ENCODE data around the gene CTDSPL.
"Not testable (repeated sequence)": the region's sequence is repeated elsewhere in the genome, so short reads cannot be mapped to it uniquely, and the experiment has no call there.

The CTDSPL gene

DNA sequence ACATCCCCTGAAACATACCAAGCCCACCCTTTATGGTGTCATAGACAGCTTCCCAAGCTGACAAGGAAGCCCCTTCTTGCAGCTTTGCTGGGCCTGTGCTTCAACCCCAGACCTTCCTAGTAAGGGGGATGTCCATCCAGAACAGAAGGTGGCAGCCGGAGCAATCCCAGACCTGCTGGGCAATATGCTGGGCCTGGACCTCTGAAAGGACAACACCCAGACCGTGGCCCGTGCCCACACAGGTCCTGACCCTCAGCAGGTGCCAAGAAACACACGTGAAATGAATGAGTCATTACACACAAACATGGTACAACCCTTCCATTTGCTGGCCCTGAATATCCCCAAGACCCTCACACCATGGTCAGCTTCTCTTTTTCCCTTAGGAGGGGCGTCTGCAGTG lies 109.1 kb downstream of the CTDSPL start:
- DNase-seq: no peak

DNA sequence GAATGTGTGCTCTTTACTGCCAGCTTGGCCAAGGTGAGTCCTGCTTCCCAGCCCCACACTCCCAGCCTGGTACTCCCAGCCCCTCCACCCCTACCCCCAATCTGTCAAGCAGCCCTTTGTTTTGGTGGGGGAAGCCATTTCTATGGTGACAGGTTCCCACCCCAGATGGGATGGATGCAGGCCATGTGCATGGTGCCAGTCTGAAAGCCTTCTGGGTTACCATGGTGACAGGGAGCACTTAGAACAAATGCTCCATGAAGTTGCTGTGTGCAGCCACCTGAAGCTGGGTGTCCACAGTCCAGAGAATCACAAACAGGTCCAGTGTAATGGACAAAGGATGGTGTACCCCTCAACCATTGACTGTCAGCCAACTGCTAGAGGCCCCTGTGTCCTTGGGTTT lies 109.8 kb downstream of the CTDSPL start:
- DNase-seq: no peak

DNA sequence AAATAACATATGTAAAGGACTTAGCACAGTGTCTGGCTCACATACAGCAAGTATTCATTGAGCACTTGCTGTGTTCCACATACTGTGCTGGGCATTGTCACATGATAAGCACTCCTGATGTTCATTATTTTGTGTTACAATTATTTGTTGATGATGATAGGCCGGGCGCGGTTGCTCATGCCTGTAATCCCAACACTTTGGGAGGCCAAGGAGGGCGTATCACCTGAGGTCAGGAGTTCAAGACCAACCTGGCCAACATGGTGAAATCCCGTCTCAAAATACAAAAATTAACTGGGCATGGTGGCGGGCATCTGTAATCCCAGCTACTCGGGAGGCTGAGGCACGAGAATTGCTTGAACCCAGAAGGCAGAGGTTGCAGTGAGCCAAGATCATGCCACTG lies 110.4 kb downstream of the CTDSPL start:
- not testable (repeated sequence) for DNase-seq

DNA sequence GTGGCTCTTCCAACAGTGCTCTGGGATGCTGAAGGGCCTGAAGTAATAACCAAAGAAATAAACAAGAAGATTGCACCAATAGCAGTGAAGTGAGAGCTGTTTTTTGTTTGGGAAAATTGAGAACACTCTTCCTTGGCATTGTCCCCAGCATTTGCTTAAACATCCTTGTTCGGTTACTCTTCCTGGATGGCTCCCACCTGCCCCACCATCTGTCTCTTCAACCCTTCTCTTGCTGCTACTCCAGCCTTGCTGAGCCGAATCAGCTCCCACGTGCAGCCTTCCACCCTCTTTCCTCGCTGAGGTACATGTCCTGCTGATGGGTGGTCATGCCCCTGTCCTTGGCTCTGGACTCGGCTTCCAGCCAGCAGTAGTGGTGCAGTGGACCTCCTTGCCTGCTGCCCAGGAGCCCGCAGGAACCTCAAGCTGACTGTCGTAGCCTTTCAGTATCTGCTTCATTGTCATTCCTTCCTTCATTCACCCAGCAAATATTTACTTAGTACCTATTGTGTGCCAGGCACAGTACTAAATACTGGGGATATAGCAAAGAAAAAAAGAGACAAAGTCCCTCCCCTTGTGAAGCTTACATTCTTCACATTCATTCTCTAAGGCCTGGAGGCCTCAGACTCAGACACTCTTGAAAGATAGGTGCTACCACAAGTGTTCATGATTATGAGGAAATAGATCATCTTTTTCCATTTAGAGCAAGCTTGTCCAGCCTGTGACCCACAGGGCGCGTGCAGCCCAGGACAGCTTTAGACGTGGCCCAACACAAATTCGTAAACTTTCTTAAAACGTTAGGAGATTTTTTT lies 111.8 kb downstream of the CTDSPL start:
- DNase-seq: no peak

DNA sequence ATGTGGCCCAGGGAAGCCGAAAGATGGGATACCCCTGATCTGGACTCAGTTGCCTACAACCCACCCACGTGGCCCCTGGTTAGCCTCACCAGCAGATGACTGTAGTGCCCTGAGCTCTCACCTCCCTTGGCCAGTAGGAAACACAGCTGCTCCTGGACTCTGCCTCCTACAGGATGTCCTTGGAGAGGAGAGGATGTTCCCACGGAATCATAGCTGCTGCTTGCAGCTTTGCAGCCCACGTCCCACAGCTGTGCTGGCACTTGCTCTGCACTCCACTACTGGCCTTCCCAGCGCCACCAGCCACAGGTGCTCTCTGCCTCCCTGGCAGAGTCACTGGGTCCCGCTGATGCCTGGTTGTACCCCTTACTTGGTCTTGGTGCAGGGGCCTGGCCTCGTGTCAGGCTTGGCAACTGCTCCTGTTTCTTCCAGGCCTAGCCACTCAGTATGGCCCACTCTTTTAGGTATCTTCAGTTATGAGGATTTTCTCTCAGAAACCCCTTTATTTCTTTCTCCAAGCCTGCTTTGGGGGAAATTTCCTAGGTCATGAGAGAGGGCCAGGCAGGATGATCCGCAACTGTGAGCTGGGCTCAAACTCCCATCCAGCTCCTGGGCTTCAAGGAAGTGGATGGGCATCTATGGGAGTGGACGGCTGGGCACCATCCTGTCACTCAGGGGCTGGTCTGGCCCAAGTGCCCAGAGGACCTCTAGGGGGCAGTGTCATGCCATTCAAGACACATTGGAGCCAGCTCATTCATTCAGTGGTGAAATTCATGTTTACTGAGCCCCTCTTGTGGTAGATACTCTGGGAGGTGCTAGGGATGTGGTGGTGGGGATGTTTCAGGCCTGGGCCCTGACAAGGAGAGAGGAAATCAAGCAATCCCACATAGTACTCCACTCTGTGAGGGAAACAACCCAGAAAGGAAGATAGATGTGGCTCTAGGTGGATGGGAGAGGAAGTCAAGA lies 112.7 kb downstream of the CTDSPL start:
- DNase-seq: peak; percentile 70

DNA sequence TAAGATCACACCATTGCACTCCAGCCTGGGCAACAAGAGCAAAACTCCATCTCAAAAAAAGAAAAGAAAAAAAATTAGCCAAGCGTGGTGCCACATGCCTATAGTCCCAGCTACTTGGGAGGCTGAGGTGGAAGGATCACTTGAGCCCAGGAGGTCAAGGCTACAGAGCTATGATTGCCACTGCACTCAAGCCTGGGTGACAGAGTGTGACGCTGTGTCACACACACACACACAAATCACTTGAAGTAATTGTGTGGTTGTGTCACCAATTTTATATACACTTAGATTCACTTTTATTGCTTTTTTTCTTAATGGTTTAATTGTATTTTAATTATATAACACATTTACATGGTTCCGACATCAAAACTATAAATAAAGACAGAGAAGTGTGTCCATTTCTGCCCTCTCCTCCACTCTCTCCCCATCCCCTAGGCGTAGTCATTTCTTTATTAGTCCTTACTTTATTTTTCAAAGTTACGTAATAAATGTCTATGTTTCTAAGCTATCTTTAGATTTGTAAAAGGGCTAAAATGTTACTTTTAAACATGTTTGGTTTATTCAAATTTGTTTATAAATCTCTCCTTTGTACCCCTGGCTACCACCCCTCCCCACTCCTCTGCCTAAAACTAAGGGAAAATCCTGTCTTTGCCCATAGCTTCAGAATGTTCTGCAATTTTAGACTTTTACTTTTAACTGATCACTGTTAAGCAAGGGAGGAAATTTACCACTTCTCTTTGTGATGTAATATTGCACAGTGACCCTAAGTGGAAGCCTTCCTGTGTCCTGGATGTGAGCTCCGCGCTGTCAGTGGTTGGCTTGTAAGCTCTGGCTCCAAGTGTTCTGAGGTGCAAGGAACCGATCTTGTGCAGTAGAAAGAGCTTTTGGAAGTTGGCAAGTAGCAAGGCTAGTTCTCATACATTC lies 118.1 kb downstream of the CTDSPL start:
- DNase-seq: no peak

DNA sequence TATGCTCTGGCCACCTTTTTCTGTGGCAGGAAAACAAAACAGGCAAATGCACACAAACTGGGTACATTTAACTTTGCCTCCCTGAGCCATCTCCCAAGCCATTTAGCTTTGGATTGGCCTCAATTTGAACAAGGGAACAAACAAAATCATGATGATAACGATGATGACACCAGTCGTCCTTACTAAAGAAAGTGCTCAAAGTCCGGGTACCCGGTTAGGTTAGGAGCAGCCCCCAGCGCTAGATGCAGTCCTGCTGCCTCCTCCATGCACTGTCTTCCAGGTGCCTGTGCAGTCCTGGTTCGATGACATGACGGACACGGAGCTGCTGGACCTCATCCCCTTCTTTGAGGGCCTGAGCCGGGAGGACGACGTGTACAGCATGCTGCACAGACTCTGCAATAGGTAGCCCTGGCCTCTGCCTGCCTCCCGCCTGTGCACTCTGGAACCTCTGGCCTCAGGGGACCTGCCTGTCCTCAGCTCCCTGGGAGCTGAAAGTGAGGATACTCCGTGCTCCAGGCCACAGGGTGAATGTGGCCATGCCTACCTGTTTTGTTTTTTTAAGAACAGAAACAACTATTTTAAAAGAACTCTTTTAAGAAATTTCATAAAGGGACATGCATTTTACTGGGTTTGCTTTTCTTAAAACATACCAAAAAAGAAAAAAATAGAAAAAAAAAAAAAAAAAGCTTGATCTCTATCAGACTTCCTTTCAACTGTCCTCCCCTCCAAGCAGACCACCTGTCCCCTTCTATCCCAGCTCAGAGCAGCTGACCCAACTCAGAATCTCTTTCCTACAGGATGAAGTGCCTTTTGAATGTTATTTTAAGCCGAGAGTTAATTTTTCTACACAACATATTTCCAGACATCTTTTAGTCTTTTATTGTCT lies 119.0 kb downstream of the CTDSPL start:
- no peak for DNase-seq

DNA sequence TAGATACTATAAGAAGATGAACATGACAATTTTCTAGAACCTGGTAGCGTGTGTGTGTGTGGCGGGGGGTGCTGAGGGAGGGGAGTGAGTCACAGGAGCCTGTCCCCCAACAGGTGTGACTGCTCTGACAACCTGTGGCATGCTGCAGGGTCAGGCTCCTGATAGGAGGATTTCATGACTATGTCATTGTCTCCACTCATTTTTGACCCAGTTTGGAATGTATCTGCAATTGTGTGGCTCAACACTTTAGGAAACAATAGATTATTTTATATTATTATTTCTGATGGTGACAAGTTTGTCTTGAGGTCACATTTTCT lies 119.6 kb downstream of the CTDSPL start:
- no peak for DNase-seq

DNA sequence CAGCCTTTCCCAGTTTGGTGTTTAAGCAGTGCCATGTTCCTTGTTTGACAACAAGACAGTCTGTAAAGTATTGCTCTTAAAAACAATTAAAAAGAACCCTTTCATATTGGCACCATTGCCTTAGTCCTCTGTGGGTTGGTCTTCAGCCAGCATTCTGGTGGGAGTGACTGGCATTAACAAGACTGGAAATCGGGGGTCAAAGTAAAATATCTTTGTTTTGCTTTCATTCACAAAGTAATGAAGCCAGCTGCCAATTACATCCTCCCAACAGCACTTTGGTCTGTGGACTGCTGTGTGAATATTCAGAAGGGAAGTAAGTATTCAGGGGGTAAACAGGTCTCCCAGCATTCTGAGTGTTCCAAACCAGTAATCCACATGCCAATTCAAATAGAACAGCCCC lies 120.7 kb downstream of the CTDSPL start:
- no peak for DNase-seq

DNA sequence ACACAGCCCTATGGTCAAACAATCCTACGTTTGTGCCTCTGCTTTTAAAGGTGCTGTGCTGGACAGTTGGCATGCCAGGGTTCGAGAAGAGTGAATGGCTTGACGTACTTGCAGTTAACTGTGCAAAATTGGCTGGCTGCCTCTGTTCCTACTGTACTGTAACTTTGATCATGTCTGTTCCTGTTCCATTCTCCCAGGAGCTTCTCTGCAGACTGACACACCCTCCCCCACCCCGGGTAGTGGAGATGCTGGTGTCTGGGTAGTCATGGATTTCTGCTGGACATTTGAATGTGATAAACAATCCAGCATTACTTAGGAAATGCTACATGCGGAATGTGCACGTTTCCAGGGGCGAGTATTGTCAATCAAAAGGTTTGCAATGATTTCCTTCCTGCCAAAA lies 122.4 kb downstream of the CTDSPL start:
- DNase-seq: no peak

DNA sequence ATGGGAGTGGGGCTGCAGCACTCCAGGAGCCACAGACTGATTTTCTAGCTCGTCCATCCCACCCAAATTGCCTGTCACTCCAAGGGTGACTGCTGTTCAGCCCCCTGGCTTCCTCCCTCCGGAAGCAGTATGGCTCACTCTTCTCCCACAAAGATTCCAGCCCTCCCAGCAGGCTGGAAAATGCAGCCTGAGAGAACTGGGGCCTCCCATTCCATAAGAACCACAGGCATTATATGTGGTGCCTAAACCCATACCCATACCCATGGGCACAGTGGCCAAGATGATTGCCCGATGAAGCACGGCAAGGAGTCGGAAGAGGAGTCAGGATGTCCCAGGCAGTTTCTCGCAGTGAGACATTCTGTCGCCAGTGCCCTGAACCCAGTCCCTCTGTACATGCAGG lies 122.9 kb downstream of the CTDSPL start:
- no peak for DNase-seq

DNA sequence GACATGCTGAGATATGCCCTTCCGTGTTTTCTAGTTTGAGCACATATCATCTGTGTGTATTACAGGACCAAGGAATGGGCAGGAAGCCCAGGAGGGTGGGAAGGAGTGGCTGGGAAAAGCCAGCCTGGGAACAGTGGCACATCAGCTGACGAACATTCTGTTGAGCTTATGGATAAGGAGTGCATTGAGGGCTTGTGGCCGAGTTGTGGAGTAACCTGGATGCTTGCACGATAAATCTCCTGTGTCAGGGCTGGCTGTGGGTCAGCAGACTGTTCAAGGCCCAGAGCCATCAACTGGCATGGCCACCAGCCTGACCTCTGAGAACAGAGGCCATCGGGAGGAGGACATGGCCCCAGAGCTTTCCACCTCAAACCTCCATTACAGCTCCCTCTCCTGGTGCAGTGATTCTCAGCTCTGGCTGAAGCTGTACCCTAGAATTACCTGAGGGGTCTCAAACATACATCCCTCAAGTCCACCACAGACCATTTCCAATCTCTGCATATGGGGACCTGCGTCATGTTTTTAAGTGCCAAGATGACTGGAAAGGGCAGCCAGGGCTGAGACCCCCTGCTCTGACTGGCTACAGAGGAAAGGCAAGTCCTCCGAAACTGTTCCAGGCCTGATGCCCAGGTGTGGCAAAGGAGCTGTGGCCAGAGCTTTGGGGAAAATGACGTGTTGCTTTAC lies 124.1 kb downstream of the CTDSPL start:
- no peak for DNase-seq

DNA sequence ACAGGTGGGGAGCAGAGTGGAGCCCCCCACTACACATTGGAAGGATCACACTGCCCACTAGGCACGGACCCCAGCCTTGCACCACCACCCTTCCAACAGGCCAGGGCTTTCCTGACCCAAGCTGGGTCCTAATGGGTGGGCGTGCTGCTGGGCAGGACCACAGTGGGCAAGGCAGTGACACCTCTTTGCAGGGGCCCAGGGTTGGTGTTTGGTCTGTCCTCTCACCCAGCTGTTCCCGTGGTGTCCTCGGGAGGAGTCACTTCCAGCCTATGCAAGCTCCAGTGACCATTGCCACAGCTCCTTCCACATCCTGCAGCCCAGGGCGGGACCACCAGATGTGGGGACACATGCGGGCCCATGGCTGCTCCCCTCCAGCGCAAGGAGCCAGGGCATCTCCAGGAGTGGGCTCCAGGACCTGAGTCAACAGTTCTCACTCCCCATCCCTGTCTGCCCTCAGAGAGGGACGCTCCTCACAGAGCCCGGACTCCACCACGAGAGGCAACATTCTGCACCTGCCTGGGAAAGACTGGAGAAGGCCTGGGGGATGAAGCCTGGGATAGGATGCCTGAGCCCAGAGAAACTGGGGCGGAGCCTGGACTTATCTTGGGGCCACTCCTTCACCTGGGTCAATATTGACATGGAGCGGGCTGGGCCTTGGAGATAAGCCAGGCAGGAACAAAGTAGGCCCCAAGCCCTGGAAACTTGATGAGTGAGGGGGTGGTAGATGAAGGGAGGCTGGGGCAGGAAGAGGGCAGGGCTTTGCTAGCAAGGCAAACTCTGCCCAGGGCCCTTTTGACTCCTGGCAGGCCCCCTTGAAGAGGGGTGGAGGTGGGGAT lies 125.0 kb downstream of the CTDSPL start:
- DNase-seq: no peak

DNA sequence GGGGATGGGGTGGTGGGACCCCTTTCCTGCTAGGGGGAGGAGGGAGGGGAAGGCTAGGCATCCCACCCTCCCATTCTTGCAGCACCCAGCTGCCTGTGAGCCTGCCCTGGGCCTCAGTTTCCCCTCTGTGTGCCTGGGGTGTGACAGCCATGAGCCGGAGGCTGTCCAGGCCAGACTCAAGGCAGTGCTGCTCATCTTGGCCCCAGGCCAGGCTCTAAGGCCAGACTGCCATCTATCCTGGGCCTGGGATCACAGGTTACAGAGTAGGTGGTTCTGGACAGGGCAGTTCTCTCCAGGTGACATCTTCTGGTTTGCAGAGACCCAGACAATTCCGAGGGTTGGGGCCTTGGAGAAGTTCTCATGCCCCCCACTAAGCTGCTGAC lies 125.6 kb downstream of the CTDSPL start:
- no peak for DNase-seq

DNA sequence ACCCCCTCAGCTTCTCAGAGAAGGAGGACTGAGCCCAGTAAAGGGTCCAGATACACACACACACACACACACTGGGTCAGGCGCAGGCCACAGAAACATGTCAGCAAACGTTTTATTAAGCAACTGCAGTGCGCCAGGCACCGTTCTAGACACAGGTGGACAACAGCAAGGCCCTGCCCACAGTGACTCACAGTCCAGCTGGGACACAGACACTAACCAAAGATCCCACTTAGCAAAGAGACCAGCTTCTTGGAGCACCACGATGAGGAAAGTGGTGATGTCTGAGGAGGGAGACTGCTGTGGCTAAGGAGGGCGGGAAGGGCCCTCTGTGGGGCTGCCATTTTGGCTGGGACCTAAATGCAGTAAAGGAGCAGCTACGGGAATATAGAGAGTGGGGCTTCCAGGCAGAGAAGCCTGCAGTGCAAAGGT lies 126.1 kb downstream of the CTDSPL start:
- DNase-seq: no peak

DNA sequence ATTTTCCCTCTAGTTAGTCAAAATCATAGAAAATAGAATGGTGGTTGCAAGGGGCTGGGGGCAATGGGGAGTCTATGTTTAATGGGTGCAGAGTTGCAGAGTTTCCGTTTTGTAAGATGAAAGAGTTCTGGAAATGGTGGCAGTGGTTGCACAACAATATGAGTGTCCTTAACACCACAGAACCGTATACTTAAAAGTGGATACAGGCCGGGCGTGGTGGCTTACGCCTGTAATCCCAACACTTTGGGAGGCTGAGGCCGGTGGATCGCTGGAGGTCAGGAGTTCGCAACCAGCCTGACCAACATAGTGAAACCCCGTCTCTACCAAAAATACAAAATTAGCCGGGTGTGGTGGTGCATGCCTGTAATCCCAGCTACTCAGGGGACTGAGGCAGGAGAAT lies 126.7 kb downstream of the CTDSPL start:
- DNase-seq: not testable (repeated sequence)

DNA sequence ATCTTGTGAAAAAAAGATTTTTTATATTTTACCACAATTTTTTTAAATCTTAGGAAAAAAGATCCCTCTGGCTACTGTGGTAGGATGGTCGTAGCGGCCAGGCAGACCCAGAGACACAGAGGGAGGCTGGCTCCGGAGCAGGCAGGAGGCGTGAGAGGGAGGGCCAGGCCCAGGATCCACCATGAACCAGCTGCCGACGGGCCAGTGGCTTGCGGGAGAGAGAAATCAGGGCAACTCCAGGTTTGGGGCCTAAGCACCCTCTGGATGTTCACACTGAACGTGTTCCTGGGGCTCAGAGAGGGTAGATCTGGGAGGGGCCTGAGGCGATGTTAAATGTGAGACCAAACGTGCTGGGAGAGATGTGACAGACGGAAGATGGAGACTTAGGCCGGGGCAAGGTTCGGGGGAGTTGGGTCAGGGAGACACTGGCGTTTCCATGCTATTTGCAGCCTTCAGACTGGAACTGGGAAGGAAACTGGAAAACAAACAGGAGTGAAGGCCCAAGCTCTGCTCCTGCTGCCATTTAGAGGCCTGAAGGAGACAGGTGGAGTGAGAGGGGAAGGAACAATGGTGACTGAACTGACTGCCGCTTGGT lies 127.3 kb downstream of the CTDSPL start:
- no peak for DNase-seq

DNA sequence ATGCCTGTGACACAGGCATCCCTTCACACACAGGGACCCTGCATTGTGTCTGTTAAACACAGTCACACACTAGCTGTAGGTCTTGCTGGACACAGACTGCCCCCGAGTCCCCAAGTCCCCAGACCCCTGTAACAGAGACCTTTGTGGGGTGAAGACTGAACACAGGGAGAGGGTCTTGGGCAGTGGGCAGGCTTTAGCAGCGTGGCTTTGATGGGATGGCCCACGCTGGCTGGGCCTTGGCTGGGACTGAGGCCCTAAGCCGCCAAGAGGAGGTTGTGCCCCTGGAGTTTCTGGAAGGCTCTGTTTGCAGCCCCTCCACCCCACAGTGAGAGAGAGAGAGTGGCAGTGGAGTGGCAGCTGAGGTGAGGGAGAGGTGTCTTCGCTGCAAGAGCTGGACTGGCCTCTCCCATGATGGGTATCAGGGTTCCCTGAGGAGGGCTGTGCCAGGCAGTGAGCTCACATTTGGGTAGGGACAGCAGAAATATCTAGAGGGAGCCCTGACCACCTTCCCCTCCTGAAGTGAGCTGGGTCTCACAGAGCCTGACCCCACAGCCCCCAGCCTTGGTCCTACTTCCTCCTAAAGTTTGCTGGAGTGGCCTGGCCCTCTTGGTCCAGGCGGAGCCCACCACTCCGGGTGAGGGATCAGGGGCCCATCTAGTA lies 128.3 kb downstream of the CTDSPL start:
- no peak for DNase-seq

DNA sequence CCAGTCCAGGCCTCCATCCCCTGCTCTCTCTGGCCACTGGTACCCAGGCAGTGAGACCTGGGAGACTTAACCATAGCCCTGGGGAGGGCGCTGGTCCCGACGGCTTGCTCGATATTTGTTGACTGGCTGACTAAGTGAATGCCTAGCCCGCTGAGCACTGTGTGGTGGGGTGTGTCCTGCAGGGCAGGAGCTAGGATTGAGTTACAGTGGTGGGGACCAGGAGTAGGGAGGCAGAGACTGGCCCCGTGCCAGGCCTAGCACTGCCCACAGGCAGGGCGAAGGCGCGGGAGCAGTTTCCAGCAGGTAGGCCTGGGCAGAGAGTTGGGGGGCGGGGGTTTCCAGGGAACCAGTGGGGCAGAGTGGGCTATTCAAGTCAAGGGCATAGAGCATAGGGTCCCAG lies 128.8 kb downstream of the CTDSPL start, which contains the start of gene VILL:
TSS of gene VILL (plus strand) at position 260 of the 400 bp plus-strand sequence. CDS start 2,887 bp downstream, outside the sequence.
- no peak for DNase-seq
